Measurements from ENCODE around the gene CADPS2.

Gene CADPS2

DNA sequence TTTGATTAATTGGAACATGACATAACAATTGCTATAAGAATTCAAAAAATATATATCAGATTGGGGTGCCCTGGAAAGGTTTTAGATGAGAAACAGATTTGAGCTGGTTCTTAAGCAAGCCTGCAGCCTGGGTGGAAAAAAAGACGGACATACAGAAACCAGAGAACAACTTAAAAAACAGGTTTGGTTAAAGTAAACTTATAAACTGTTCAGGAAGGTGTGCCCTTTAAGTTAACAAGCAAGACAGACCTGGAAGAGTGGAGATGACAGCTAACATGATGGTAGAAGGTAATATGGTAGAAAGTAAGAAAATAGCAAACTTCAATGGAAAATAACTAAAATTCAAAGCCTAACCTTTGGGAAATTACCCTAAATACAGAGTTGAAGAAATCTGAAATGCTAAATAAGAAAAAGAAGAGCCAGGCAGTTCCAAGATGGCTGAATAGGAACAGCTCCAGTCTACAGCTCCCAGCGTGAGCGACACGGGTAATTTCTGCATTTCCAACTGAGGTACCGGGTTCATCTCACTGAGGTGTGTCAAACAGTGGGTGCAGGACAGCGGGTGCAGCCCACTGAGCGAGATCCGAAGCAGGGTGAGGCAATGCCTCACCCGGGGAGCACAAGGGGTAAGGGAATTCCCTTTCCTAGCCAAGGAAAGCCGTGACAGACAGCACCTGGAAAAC is 52.2 kb downstream of the CADPS2 start:
- no peak overlapping the region for H3K4me3 ChIP-seq (ENCODE audit: low read depth, low read length)
- DNase-seq (ENCODE audit: low read depth, low spot score), result no peak
- in situ Hi-C loops (cut with HindIII; ENCODE audit: low sequenced_read_pairs), result no loop called here
- TF ChIP-seq, protein P1, sequence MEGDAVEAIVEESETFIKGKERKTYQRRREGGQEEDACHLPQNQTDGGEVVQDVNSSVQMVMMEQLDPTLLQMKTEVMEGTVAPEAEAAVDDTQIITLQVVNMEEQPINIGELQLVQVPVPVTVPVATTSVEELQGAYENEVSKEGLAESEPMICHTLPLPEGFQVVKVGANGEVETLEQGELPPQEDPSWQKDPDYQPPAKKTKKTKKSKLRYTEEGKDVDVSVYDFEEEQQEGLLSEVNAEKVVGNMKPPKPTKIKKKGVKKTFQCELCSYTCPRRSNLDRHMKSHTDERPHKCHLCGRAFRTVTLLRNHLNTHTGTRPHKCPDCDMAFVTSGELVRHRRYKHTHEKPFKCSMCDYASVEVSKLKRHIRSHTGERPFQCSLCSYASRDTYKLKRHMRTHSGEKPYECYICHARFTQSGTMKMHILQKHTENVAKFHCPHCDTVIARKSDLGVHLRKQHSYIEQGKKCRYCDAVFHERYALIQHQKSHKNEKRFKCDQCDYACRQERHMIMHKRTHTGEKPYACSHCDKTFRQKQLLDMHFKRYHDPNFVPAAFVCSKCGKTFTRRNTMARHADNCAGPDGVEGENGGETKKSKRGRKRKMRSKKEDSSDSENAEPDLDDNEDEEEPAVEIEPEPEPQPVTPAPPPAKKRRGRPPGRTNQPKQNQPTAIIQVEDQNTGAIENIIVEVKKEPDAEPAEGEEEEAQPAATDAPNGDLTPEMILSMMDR (IDR thresholded peaks at IDR 0.05; ENCODE audit: low read depth, low read length), result no peak

DNA sequence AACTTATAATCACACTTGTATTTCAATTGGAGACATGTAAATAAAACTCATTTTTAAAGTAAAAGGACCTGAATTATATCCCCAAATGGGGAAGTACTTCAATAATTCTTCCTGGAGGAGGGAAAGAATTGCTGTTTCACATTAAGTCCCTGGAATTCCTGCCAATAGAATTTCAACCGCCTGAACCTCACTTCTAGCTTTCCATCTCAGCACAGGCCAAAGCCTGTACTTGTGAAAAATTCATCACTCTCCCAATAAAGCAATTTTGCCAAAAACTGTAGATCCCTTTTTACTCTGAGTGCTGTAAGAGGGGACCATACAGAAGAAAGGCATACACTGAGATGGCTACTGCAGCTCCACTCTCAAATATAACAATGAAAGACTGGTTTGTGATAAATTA is 54.8 kb downstream of the CADPS2 start:
- in situ Hi-C loops (cut with HindIII; ENCODE audit: low sequenced_read_pairs), result no loop called here
- TF ChIP-seq, protein P1 (IDR thresholded peaks at IDR 0.05; ENCODE audit: low read depth, low read length), result no peak
- no peak for DNase-seq (ENCODE audit: low read depth, low spot score)
- no peak overlapping the region for H3K4me3 ChIP-seq (ENCODE audit: low read depth, low read length)

- H3K4me3 ChIP-seq (ENCODE audit: low read depth, low read length), result no peak overlapping the region
- in situ Hi-C loops (cut with HindIII; ENCODE audit: low sequenced_read_pairs), result no loop called here
- no peak for DNase-seq (ENCODE audit: low read depth, low spot score)
- TF ChIP-seq, protein P1 (IDR thresholded peaks at IDR 0.05; ENCODE audit: low read depth, low read length), result no peak
These were observed 56.3 kb downstream of the CADPS2 start for GRCh38 chr7:122829962-122830361.

- in situ Hi-C loops (cut with HindIII; ENCODE audit: low sequenced_read_pairs), result no loop called here
- DNase-seq (ENCODE audit: low read depth, low spot score), result no peak
- TF ChIP-seq, protein P1 (IDR thresholded peaks at IDR 0.05; ENCODE audit: low read depth, low read length), result no peak
- H3K4me3 ChIP-seq (ENCODE audit: low read depth, low read length), result no peak overlapping the region
These were observed 58.5 kb downstream of the CADPS2 start for GRCh38 chr7:122827763-122828162.

- in situ Hi-C loops (cut with HindIII; ENCODE audit: low sequenced_read_pairs), result no loop called here
- DNase-seq (ENCODE audit: low read depth, low spot score), result no peak
- TF ChIP-seq, protein P1 (IDR thresholded peaks at IDR 0.05; ENCODE audit: low read depth, low read length), result no peak
- H3K4me3 ChIP-seq (ENCODE audit: low read depth, low read length), result no peak overlapping the region
These were observed 72.4 kb downstream of the CADPS2 start for GRCh38 chr7:122813845-122814244.

GRCh38 chr7:122803851-122804250 is 82.4 kb downstream of the CADPS2 start:
- H3K4me3 ChIP-seq (ENCODE audit: low read depth, low read length), result no peak overlapping the region
- TF ChIP-seq, protein P1 (IDR thresholded peaks at IDR 0.05; ENCODE audit: low read depth, low read length), result no peak
- DNase-seq (ENCODE audit: low read depth, low spot score), result no peak
- in situ Hi-C loops (cut with HindIII; ENCODE audit: low sequenced_read_pairs), result no loop called here
